Mucosa of descending colon (tissue), 3 donors: ENCODE measurements around the gene TGM6. TPM values are rescaled to one million over a fixed set of nuclear protein-coding genes. Genes with fewer than 3 reads are reported as not detected.

ENCODE experiments used
- ATAC-seq: fragments of 200-7000 bp; cut with Tn5 transposase; one replicate; pipeline ENCODE4 v1.9.1; 2020; ENCODE audit warnings: mild to moderate bottlenecking, moderate library complexity
- DNase-seq, 3 donors: peaks; one replicate each; pipeline ENCODE4 v3.0.0-alpha.2; 2020
- H3K36me3 ChIP-seq: fragments of 200-600 bp; one replicate; pipeline ENCODE4 v1.8.0; 2021; ENCODE audit warnings: low read depth, mild to moderate bottlenecking
- H3K4me1 ChIP-seq: fragments of 200-600 bp; one replicate; pipeline ENCODE4 v1.8.0; 2021; ENCODE audit warnings: low read depth, mild to moderate bottlenecking
- H3K4me3 ChIP-seq: fragments of 200-600 bp; one replicate; pipeline ENCODE4 v1.8.0; 2021; ENCODE audit warnings: mild to moderate bottlenecking
- H3K9me3 ChIP-seq: fragments of 200-600 bp; one replicate; pipeline ENCODE4 v1.8.0; 2021; ENCODE audit warnings: mild to moderate bottlenecking
- CTCF ChIP-seq: fragments of 200-600 bp; IDR thresholded peaks from one replicate; pipeline ENCODE4 v1.8.0; 2022; ENCODE audit warnings: antibody characterized with exemption, mild to moderate bottlenecking
- intact Hi-C, 2 donors: fragments of 100-400 bp; cut with DNase I in 1 of 2; cut with micrococcal nuclease in 1 of 2; formaldehyde crosslinking; loops; one replicate each; pipeline versions ENCODE4 v1.11.0 to v1.11.1; 2022; cut with DNase I, micrococcal nuclease
- total RNA-seq, 3 donors: library from RNA; stranded (reverse); fragmentation: NEBNext Ultra II Directional in 2 of 3; extraction: Animal tissue kit (Norgen Biotek cat#: 25700) in 2 of 3; gene quantifications; one replicate each; pipeline versions ENCODE4 v1.2.1 to v1.2.4, GENCODE V29; 2021 to 2023
- donor health status: DM: no; HTN: no; CAD: no; lungs with moderate emphysema.
- donor health status: DM: no; HTN: no; CAD: no.
- donor health status: DM: no; HTN: yes; CAD: no.

The TGM6 gene
- total RNA-seq, 3 donors from 2014 or later, result not detected

GRCh38 chr20:2340823-2341222 is 39.9 kb upstream of the TGM6 start:
- no peak for DNase-seq
- Histone ChIP-seq H3K4me1 (no peaks in the 10 kb centered on the region), H3K4me3 (no peak overlapping the region), H3K9me3 (no peaks in the 10 kb centered on the region), H3K36me3 (no peaks in the 10 kb centered on the region)
- intact Hi-C loops, result no loop called here
- ATAC-seq, result no peak
- no peak for TF ChIP-seq CTCF

DNA sequence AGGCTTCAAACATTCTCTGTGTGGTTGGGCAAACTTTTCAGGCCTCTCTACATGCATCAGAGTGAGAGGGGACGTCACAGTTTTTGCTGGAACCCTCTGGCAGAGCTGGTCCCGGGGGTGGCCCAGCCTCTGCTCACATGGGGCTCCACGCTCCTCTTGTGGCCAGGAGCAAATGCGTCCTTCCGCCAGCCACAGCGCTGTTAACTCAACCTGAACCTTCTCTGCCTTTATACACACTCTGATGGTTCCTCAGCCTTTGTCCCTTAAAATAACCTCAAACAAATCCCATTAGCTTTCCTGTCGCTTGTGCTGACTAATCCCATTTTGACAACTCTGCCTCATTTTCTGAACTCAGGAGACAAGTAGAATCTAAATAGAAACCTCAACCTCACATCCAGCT is 39.4 kb upstream of the TGM6 start:
- H3K4me1 ChIP-seq, result no peaks in the 10 kb centered on the region
- ATAC-seq (no peak), DNase-seq (no peak)
- H3K36me3 ChIP-seq, result no peaks in the 10 kb centered on the region
- no peak overlapping the region for H3K4me3 ChIP-seq
- TF ChIP-seq CTCF, result no peak
- no peaks in the 10 kb centered on the region for H3K9me3 ChIP-seq
- intact Hi-C loops, result no loop called here

DNA sequence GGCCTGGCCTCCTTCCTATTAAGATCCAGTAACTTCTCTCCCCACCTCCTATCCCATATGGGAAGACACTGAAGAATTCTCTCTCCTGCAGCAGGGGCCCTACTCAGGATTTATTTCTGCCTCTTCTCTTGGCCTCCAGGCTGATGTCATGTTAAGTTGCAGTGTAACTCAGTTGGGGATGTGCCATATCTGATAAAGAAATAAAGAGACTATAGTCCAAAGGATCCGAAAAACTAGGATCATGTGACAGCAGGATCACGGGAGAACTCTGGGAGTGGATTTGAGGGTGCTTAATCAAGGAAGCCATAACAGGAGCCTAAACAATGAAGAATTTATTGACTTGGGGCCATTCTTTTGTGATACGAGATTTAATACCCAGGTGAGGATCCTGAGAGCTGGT is 38.5 kb upstream of the TGM6 start:
- Histone ChIP-seq H3K4me3 (no peak overlapping the region), H3K36me3 (no peaks in the 10 kb centered on the region), H3K4me1 (no peaks in the 10 kb centered on the region), H3K9me3 (no peaks in the 10 kb centered on the region)
- no peak for TF ChIP-seq CTCF
- DNase-seq, result no peak
- no peak for ATAC-seq
- intact Hi-C loops, result no loop called here

- no peak for ATAC-seq
- intact Hi-C loops, result no loop called here
- TF ChIP-seq CTCF, result no peak
- Histone ChIP-seq H3K4me3 (no peak overlapping the region), H3K4me1 (no peaks in the 10 kb centered on the region), H3K9me3 (no peaks in the 10 kb centered on the region), H3K36me3 (no peaks in the 10 kb centered on the region)
- DNase-seq, result no peak
These were observed 34.5 kb upstream of the TGM6 start for GRCh38 chr20:2346188-2346587.

DNA sequence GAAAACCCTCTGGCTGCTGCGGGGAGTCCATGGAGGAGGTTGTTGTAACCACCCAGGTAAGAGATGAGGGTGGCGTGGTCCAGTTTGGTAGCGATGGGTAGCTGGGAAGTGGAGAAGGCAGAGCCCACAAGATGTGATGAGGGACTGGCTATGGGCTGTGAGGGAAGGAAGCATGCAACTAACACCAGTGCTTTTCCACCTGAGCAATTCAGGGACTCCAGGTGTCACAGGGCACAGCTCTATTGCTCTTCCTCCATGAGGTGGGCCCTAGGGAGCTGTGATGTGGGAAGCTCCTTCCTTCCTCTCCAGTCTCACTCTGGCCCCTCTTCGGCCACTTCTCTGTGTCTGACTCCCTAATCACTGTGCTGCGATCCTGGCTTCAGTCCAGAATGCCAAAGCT is 32.4 kb upstream of the TGM6 start:
- TF ChIP-seq CTCF, result no peak
- Histone ChIP-seq H3K4me1 (no peaks in the 10 kb centered on the region), H3K36me3 (no peaks in the 10 kb centered on the region), H3K4me3 (no peak overlapping the region), H3K9me3 (no peaks in the 10 kb centered on the region)
- DNase-seq (no peak), ATAC-seq (no peak)
- intact Hi-C loops, result no loop called here

DNA sequence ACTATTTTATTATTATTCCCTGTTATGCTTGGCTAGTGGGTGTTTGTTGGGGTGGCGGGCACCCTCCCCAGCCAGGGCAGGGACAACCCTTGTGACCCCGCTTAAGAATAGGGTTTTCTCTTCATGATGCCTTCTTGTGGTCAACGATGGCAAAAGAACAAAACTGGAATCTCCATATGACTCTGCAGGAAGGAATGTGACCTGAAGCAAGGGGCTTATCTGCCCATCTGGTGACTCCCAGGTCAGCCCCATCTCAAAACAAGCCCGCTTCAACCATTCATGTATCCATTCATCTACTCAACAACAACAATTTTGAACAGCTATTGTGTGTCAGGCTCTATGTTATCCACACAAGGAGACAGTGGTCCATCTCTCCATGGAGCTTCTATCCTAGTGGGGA is 30.9 kb upstream of the TGM6 start:
- intact Hi-C loops, result no loop called here
- Histone ChIP-seq H3K4me3 (no peak overlapping the region), H3K4me1 (no peaks in the 10 kb centered on the region), H3K36me3 (no peaks in the 10 kb centered on the region), H3K9me3 (no peaks in the 10 kb centered on the region)
- TF ChIP-seq CTCF, result no peak
- DNase-seq (no peak), ATAC-seq (no peak)
